ENCODE data around the gene GIMAP7. TPM values are rescaled to one million over a fixed set of nuclear protein-coding genes. Genes with fewer than 3 reads are reported as not detected.
"Not testable (repeated sequence)": the region's sequence is repeated elsewhere in the genome, so short reads cannot be mapped to it uniquely, and the experiment has no call there.

GIMAP7 gene
- total RNA-seq, 1 experiment from 2014 or later: not detected

DNA sequence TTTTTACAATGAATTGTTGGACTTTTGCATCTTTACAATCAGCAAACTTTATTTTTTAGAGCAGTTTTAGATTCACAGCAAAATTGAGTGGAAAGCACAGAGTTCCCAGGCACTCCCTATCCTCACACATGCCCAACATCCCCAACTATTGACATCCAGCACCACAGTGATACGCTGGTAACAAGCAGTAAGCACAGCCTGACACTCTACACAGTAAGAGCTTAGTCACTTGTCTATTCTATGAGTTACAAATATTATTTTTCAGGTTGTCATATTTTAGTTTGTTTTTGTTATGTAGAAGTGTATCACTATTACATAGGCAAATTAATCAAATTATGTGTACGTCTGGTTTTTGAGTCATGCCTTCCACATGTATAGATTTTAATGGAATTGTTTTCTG, 27.0 kb upstream of the GIMAP7 start:
- no peak overlapping the region for H3K27ac Mint-ChIP-seq (ENCODE audit: unreplicated experiment)
- no TSS peak for BruUV-seq (replicated peaks)
- no peak overlapping the region for H3K4me3 Mint-ChIP-seq (ENCODE audit: unreplicated experiment)
- H3K4me1 ChIP-seq: no peaks in the 10 kb centered on the region
- peaks cover 10% of the 10 kb centered on the region for H3K27me3 Mint-ChIP-seq (ENCODE audit: insufficient read depth, unreplicated experiment)
- H3K27me3 ChIP-seq (replicated peaks; ENCODE audit: control insufficient read depth, insufficient read depth, low read length): no peaks in the 10 kb centered on the region
- H3K9me3 ChIP-seq: no peaks in the 10 kb centered on the region
- TF ChIP-seq, protein P1, sequence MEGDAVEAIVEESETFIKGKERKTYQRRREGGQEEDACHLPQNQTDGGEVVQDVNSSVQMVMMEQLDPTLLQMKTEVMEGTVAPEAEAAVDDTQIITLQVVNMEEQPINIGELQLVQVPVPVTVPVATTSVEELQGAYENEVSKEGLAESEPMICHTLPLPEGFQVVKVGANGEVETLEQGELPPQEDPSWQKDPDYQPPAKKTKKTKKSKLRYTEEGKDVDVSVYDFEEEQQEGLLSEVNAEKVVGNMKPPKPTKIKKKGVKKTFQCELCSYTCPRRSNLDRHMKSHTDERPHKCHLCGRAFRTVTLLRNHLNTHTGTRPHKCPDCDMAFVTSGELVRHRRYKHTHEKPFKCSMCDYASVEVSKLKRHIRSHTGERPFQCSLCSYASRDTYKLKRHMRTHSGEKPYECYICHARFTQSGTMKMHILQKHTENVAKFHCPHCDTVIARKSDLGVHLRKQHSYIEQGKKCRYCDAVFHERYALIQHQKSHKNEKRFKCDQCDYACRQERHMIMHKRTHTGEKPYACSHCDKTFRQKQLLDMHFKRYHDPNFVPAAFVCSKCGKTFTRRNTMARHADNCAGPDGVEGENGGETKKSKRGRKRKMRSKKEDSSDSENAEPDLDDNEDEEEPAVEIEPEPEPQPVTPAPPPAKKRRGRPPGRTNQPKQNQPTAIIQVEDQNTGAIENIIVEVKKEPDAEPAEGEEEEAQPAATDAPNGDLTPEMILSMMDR (IDR thresholded peaks at IDR 0.05; ENCODE audit: insufficient read depth in 1 of 2, low read depth in 1 of 2, low read length in 1 of 2, severe bottlenecking in 1 of 2, unreplicated experiment in 1 of 2): no peak
- H3K4me1 Mint-ChIP-seq (ENCODE audit: low read depth, unreplicated experiment): no peaks in the 10 kb centered on the region
- intact Hi-C loops (cut with micrococcal nuclease; ENCODE audit: unreplicated experiment): no loop called here
- H3K9me3 Mint-ChIP-seq (ENCODE audit: unreplicated experiment): no peaks in the 10 kb centered on the region
- H3K36me3 Mint-ChIP-seq (ENCODE audit: insufficient read depth, unreplicated experiment): no peaks in the 10 kb centered on the region
- H3K4me3 ChIP-seq (ENCODE audit: low read depth, low read length): no peak overlapping the region
- ChIA-PET POLR2A (no interaction called here), CTCF (no interaction called here)
- no peak for DNase-seq
- no peaks in the 10 kb centered on the region for H3K36me3 ChIP-seq (ENCODE audit: control insufficient read depth, insufficient read depth, low read length)

- Histone ChIP-seq H3K4me3 (ENCODE audit: low read depth, low read length) (no peak overlapping the region), H3K27me3 (replicated peaks; ENCODE audit: control insufficient read depth, insufficient read depth, low read length) (no peaks in the 10 kb centered on the region), H3K9me3 (no peaks in the 10 kb centered on the region), H3K36me3 (ENCODE audit: control insufficient read depth, insufficient read depth, low read length) (no peaks in the 10 kb centered on the region), H3K4me1 (no peaks in the 10 kb centered on the region)
- CTCF ChIA-PET: no interaction called here
- Mint-ChIP-seq H3K4me3 (ENCODE audit: unreplicated experiment) (no peak overlapping the region), H3K36me3 (ENCODE audit: insufficient read depth, unreplicated experiment) (no peaks in the 10 kb centered on the region), H3K4me1 (ENCODE audit: low read depth, unreplicated experiment) (no peaks in the 10 kb centered on the region), H3K27me3 (ENCODE audit: insufficient read depth, unreplicated experiment) (peaks cover 5% of the 10 kb centered on the region), H3K27ac (ENCODE audit: unreplicated experiment) (no peak overlapping the region), H3K9me3 (ENCODE audit: unreplicated experiment) (no peaks in the 10 kb centered on the region)
- no TSS peak for BruUV-seq (replicated peaks)
- no peak for DNase-seq
- intact Hi-C loops (cut with micrococcal nuclease; ENCODE audit: unreplicated experiment): no loop called here
- TF ChIP-seq, protein P1 (IDR thresholded peaks at IDR 0.05; ENCODE audit: insufficient read depth in 1 of 2, low read depth in 1 of 2, low read length in 1 of 2, severe bottlenecking in 1 of 2, unreplicated experiment in 1 of 2): no peak
- POLR2A ChIA-PET: no interaction called here
Measured at GRCh38 chr7:150489782-150490181, 24.9 kb upstream of the GIMAP7 start.

DNA sequence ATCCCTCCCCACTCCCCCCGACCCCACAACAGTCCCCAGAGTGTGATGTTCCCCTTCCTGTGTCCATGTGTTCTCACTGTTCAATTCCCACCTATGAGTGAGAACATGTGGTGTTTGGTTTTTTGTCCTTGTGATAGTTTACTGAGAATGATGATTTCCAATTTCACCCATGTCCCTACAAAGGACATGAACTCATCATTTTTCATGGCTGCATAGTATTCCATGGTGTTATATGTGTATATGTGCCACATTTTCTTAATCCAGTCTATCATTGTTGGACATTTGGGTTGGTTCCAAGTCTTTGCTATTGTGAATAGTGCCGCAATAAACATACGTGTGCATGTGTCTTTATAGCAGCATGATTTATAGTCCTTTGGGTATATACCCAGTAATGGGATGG, 21.2 kb upstream of the GIMAP7 start:
- H3K27me3 ChIP-seq (replicated peaks; ENCODE audit: control insufficient read depth, insufficient read depth, low read length); H3K4me3 Mint-ChIP-seq (ENCODE audit: unreplicated experiment); H3K4me1 ChIP-seq; H3K4me1 Mint-ChIP-seq (ENCODE audit: low read depth, unreplicated experiment); H3K36me3 ChIP-seq (ENCODE audit: control insufficient read depth, insufficient read depth, low read length); H3K27me3 Mint-ChIP-seq (ENCODE audit: insufficient read depth, unreplicated experiment); H3K36me3 Mint-ChIP-seq (ENCODE audit: insufficient read depth, unreplicated experiment); H3K4me3 ChIP-seq (ENCODE audit: low read depth, low read length); H3K9me3 ChIP-seq; DNase-seq; intact Hi-C loops (cut with micrococcal nuclease; ENCODE audit: unreplicated experiment); CTCF ChIA-PET; POLR2A ChIA-PET; BruUV-seq (replicated peaks); H3K27ac Mint-ChIP-seq (ENCODE audit: unreplicated experiment); H3K9me3 Mint-ChIP-seq (ENCODE audit: unreplicated experiment): not testable (repeated sequence)

GRCh38 chr7:150502519-150502918, 12.2 kb upstream of the GIMAP7 start:
- Histone ChIP-seq H3K27me3 (replicated peaks; ENCODE audit: control insufficient read depth, insufficient read depth, low read length) (no peaks in the 10 kb centered on the region), H3K36me3 (ENCODE audit: control insufficient read depth, insufficient read depth, low read length) (no peaks in the 10 kb centered on the region), H3K4me1 (no peaks in the 10 kb centered on the region), H3K9me3 (no peaks in the 10 kb centered on the region), H3K4me3 (ENCODE audit: low read depth, low read length) (no peak overlapping the region)
- BruUV-seq (replicated peaks): no TSS peak
- no peak for DNase-seq
- H3K27me3 Mint-ChIP-seq (ENCODE audit: insufficient read depth, unreplicated experiment): peaks cover 15% of the 10 kb centered on the region
- H3K4me1 Mint-ChIP-seq (ENCODE audit: low read depth, unreplicated experiment): no peaks in the 10 kb centered on the region
- no peaks in the 10 kb centered on the region for H3K9me3 Mint-ChIP-seq (ENCODE audit: unreplicated experiment)
- H3K4me3 Mint-ChIP-seq (ENCODE audit: unreplicated experiment): no peak overlapping the region
- CTCF ChIA-PET: no interaction called here
- TF ChIP-seq, protein P1 (IDR thresholded peaks at IDR 0.05; ENCODE audit: insufficient read depth in 1 of 2, low read depth in 1 of 2, low read length in 1 of 2, severe bottlenecking in 1 of 2, unreplicated experiment in 1 of 2): no peak
- intact Hi-C loops (cut with micrococcal nuclease; ENCODE audit: unreplicated experiment): no loop called here
- H3K36me3 Mint-ChIP-seq (ENCODE audit: insufficient read depth, unreplicated experiment): no peaks in the 10 kb centered on the region
- POLR2A ChIA-PET: no interaction called here
- no peak overlapping the region for H3K27ac Mint-ChIP-seq (ENCODE audit: unreplicated experiment)

Measured in Caco-2 (cell line).